Measurements from ENCODE around the gene LPIN2.

LPIN2 gene

GRCh38 chr18:2998644-2999043, 14.3 kb downstream of the LPIN2 start:
- H3K27ac ChIP-seq: peak overlapping the region; percentile 87 to 90
- H3K9me3 ChIP-seq: no peaks in the 10 kb centered on the region
- H3K4me1 ChIP-seq: peaks cover 7 to 95% (median 43%) of the 10 kb centered on the region in 4 donors
- no peaks in the 10 kb centered on the region for H3K27me3 ChIP-seq
- no peaks in the 10 kb centered on the region for H3K36me3 ChIP-seq
- DNase-seq: no peak
- H3K4me3 ChIP-seq: peak overlapping the region in 1 of 2 donors; percentile 1
- intact Hi-C loops (cut with DNase I; ENCODE audit: low total_unique reads): loop anchor here (5.0 to 10.0 kb wide), 2 partner anchors 64 to 249 kb away; partner anchors contain the start of gene MYL12A
- no peak for TF ChIP-seq CTCF (IDR thresholded peaks at IDR 0.05)

- DNase-seq: peak; percentile 53 to 80
- intact Hi-C loops (cut with DNase I; ENCODE audit: low total_unique reads): loop anchor here (5.0 to 10.0 kb wide), 2 partner anchors 63 to 249 kb away; partner anchors contain the start of gene MYL12A
- H3K4me3 ChIP-seq: peak overlapping the region in 1 of 2 donors; percentile 1
Observed at GRCh38 chr18:2997846-2998564, 14.9 kb downstream of the LPIN2 start.

GRCh38 chr18:2997429-2997828, 15.5 kb downstream of the LPIN2 start:
- Histone ChIP-seq H3K27ac (peak overlapping the region; percentile 87 to 90), H3K4me1 (peaks cover 7 to 95% (median 43%) of the 10 kb centered on the region in 4 donors), H3K27me3 (no peaks in the 10 kb centered on the region), H3K36me3 (no peaks in the 10 kb centered on the region), H3K9me3 (no peaks in the 10 kb centered on the region), H3K4me3 (peak overlapping the region in 1 of 2 donors; percentile 1)
- no peak for DNase-seq
- intact Hi-C loops (cut with DNase I; ENCODE audit: low total_unique reads): loop anchor here (5.0 to 10.0 kb wide), 2 partner anchors 63 to 250 kb away; partner anchors contain the start of gene MYL12A
- TF ChIP-seq CTCF (IDR thresholded peaks at IDR 0.05): no peak

More at GRCh38 chr18:2997846-2998564, 14.9 kb downstream of the LPIN2 start:
- no peak for TF ChIP-seq CTCF (IDR thresholded peaks at IDR 0.05)
- H3K4me1 ChIP-seq: peaks cover 7 to 95% (median 44%) of the 10 kb centered on the region in 4 donors
- H3K36me3 ChIP-seq: no peaks in the 10 kb centered on the region
- peak overlapping the region; percentile 87 to 90 for H3K27ac ChIP-seq
- H3K9me3 ChIP-seq: no peaks in the 10 kb centered on the region
- no peaks in the 10 kb centered on the region for H3K27me3 ChIP-seq

DNA sequence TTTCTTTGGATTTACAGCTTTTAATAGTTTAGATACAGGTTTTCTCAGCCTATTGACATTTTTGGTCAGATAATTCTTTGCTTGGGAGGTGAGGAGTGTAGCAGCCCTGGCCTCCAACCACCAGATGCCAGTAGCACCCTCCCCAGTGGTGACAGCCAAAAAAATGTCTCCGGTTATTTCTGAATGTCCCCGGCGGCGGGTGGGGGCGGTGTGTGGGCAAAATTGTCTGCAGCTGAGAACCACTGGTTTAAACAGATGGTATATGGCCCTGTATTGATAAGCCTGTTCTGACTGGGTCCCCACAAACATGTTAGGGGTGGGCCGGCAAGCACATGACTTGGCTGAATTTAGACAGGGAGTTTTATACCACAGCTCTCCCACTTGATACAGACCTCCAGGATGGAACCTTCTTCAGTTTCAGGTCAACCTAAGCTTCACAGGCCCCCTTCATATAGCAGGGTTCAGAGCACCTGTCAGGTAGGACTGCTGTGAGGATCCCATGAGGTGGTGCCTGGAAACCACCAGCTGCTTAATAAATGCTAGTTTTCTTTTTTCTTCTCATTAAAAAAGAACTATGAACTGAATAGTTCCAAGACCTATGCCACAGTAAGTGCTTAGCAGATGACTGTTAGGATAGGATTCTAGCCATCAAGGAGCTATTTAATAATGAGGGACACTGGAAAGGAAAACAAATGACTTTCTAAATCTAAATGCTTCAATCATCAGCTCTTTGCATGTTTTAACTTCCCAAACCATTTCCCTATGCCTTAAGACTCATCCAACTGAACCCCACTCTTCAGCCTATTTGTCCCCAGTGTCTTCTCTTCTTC, 18.1 kb downstream of the LPIN2 start:
- Histone ChIP-seq H3K4me1 (peaks cover 7 to 74% (median 39%) of the 10 kb centered on the region in 4 donors), H3K27ac (peak overlapping the region; percentile 80 to 87), H3K4me3 (no peak overlapping the region), H3K27me3 (no peaks in the 10 kb centered on the region), H3K9me3 (no peaks in the 10 kb centered on the region), H3K36me3 (no peaks in the 10 kb centered on the region)
- intact Hi-C loops (cut with DNase I; ENCODE audit: low total_unique reads): loop anchor here (5.0 to 10.0 kb wide), 2 partner anchors 60 to 252 kb away; partner anchors contain the start of gene MYL12A
- peak in 1 of 2 donors; percentile 76 for DNase-seq
- peak; percentile 28 to 59 for TF ChIP-seq CTCF (IDR thresholded peaks at IDR 0.05)

GRCh38 chr18:2994020-2994589, 18.8 kb downstream of the LPIN2 start:
- TF ChIP-seq CTCF (IDR thresholded peaks at IDR 0.05): no peak
- H3K27me3 ChIP-seq: no peaks in the 10 kb centered on the region
- H3K9me3 ChIP-seq: no peaks in the 10 kb centered on the region
- H3K36me3 ChIP-seq: no peaks in the 10 kb centered on the region
- peak overlapping the region; percentile 80 to 87 for H3K27ac ChIP-seq
- intact Hi-C loops (cut with DNase I; ENCODE audit: low total_unique reads): loop anchor here (10.0 kb wide), 1 partner anchor 59 kb away; no protein-coding TSS in a partner anchor
- no peak overlapping the region for H3K4me3 ChIP-seq
- no peak for DNase-seq
- H3K4me1 ChIP-seq: peaks cover 7 to 70% (median 34%) of the 10 kb centered on the region in 4 donors

All from tibial artery (tissue), 4 donors.